ENCODE data around the gene SLC22A17.
A peak's percentile ranks its signal among the peaks of the same experiment; 100 is the strongest.

The SLC22A17 gene

DNA sequence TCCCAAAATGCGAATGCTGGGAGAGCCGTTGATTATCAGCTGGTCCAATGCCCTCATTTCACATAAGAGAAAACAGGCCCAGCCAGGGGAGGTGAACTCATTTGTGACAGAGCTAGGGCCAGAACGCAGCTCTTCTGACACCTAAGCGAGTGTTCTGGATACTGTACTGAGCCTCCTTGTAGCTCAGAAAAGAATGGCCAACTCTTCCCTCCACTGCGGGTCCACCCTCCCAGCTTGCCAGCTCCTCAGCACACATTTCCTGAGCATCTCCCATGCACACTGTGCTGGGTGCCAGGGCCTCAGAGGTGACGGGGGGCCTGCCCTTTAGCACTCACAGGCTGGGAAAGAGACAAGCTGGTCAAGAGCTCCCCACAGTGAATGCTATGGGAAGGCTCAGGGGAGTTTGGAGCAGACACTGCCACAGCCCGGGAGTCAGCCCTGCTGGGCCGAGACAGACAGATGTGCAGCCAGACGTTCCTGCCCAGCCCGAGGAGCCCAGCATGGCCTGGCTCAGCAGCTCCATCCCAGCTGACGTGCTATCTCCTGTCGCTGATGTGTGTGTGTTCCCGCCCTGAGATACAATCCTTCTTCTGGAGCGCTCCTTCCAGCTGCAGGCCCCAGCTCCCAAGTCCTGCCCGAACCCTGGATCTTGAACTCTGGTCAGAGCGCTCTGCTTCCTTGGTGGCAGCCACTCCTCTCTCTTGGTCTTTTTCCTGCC, 27.7 kb upstream of the SLC22A17 start:
- no peak overlapping the region for H3K4me3 ChIP-seq (ENCODE audit: low read depth, low read length)
- TF ChIP-seq, protein P1, sequence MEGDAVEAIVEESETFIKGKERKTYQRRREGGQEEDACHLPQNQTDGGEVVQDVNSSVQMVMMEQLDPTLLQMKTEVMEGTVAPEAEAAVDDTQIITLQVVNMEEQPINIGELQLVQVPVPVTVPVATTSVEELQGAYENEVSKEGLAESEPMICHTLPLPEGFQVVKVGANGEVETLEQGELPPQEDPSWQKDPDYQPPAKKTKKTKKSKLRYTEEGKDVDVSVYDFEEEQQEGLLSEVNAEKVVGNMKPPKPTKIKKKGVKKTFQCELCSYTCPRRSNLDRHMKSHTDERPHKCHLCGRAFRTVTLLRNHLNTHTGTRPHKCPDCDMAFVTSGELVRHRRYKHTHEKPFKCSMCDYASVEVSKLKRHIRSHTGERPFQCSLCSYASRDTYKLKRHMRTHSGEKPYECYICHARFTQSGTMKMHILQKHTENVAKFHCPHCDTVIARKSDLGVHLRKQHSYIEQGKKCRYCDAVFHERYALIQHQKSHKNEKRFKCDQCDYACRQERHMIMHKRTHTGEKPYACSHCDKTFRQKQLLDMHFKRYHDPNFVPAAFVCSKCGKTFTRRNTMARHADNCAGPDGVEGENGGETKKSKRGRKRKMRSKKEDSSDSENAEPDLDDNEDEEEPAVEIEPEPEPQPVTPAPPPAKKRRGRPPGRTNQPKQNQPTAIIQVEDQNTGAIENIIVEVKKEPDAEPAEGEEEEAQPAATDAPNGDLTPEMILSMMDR (IDR thresholded peaks at IDR 0.05; ENCODE audit: low read depth, low read length): no peak

DNA sequence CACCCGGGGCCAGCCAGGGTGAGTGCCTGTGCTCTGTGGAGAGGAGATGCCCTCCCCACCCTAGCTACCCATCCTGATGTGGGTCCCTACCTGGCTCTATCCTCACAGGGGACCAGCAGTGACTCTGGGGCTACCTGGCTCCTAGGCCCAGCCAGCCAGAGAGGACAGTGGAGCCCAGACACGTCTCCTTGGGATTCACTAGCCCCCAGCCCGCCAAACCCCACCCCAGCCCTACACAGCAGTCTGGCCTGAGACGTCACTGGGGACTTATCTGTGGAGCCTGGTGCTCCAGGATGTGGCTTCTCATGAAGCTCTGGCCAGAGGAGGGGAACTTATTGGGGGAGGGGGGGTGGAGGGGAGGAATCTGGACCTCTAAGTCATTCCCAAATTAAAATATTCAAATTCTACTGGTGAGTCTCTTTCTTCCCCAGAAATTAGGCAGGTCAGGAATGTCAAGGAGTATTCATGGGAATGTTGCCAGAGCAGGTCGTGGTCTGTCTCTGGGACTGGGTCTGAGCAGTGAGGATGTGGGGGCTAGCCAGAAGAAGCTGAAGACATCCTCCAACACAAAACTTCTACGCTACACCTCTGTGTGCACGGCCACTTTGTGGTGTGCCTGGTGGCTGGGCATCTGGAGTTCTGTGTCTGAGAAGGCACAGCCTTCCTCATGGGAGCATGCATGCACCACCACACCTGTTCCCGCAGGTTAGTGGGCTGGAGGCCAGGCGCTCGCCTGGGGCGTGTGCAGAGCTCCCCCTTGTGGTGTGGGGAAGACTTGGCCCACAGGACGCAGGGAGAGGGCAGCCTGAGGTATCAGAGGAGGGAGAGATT, 26.9 kb upstream of the SLC22A17 start:
- no peak overlapping the region for H3K4me3 ChIP-seq (ENCODE audit: low read depth, low read length)
- TF ChIP-seq, protein P1 (IDR thresholded peaks at IDR 0.05; ENCODE audit: low read depth, low read length): peak; percentile 94

DNA sequence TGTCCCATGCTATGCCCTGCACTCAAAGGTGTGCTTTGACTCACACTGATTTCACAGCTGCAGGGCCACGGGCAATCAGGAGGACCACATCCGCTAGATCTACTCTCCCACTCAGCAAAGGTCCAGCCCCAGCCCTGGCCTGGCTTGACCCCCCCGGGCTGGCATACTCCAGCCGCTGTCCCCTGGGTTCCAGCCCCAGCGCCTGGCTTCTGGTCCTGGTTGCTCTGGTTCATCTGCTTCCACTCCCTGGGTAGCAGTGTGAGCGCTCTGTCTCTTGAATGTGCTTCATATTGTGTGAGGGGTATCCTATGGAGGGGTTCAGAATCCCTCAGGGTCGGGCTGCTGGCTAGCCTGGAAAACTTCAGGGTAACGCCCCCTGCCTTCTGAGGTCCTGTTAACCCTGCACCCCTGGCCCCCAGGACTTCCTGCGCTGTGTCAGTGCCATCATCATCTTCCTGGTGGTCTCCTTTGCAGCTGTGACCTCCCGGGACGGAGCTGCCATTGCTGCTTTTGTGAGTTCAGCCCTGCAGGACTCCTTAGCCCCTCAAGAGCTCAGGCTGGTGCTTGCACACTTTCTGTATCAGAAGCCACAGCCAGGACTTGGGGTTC, 26.0 kb upstream of the SLC22A17 start:
- TF ChIP-seq, protein P1 (IDR thresholded peaks at IDR 0.05; ENCODE audit: low read depth, low read length): no peak
- no peak overlapping the region for H3K4me3 ChIP-seq (ENCODE audit: low read depth, low read length)

DNA sequence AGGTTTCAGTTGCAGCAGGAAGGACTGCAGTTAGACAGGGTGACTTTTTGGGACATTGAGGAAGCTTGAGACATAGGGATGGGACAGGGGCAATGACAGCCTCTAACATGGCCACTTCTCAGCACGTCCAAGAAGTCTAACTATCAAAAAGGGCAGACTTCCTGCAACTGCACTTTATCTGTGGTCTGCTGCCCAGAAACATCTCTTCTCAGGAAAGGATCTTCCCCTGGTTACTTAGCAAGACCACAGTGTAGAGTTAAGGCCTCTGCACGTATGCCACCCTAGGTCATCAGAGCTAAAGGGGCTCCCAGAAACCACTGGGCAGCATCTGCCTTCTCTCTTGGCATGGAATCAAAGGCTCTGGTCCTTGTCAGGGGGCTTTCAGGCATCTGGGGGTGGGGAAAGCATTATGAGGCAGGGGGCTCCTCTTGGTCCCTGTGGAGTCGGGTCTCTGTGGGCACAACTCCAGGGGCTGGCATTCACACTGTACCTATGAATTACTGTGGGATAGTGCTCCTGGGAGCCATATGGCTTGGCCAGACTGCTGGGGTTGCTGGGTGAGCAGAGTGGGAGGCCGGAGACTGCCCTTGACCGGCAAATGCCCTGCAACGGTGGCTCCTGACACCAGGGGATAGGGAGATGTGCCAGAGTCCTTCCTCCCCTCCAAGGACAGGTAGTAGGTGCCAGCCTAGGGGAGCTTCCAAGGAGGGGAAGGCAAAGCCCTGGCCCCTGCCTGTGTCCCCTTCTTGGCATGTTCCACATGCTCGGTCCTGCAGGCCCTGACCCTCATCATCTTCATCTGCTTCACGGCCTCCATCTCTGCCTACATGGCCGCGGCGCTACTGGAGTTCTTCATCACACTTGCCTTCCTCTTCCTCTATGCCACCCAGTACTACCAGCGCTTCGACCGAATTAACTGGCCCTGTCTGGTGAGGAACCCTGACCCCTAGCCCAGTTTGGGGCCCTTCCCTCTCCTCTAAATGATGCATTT, 25.2 kb upstream of the SLC22A17 start:
- H3K4me3 ChIP-seq (ENCODE audit: low read depth, low read length): no peak overlapping the region
- TF ChIP-seq, protein P1 (IDR thresholded peaks at IDR 0.05; ENCODE audit: low read depth, low read length): no peak

DNA sequence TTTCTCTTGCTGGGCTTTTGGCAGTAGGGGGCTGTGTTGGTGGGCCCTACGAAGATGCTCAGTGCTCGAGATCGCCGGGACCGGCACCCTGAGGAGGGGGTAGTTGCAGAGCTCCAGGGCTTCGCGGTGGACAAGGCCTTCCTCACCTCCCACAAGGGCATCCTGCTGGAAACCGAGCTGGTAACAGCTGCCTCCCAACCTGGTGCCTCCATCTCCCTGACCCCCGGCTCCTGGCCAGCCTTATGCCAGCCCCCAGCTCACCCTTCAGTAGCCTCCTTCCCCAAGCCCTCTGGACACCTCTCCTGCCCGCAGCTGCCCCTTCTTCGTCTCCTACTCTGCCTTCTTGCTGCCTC, 24.5 kb upstream of the SLC22A17 start:
- TF ChIP-seq, protein P1 (IDR thresholded peaks at IDR 0.05; ENCODE audit: low read depth, low read length): no peak
- H3K4me3 ChIP-seq (ENCODE audit: low read depth, low read length): no peak overlapping the region

DNA sequence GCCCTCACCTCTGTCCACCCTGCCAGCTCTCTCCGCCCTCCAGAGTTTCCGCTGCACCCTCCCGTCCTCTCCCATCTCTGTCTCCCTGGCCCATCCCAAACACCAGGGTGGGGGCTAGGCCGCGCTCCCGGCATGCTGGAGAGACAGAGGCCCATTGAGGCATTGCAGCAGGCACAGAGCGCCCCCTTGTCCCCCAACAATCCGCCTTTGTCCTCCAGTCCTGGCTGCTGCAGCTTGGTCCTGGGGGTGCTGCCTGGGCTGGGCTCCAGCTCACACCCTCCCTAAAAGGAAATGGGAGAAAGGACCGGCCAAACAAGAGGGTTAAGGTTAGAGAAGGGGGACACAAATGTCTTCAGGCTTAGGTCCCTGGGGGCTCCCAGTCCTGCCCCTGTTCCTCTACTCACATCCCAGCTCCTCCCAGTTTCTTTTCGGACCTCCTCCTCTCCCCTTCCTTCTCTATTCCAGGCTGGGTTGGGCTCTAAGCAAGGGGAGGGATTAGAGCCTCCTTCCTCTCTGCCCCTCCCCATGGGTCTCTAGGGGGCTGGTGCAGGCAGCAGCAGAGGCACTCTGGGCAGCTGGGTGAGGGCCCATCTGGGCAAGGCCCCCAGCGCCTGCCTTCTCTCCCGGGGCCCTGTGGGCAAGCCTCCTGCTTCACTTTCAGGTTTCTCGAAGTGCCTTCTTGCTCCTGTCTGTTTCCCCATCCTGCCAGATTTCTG, 24.0 kb upstream of the SLC22A17 start, which contains the start of gene CMTM5:
Gene CMTM5 (plus strand): TSS at position 565 of the 716 bp plus-strand sequence. CDS start 206 bp downstream, outside the sequence.
- TF ChIP-seq, protein P1 (IDR thresholded peaks at IDR 0.05; ENCODE audit: low read depth, low read length): no peak
- no peak within 1 kb of the TSS for H3K4me3 ChIP-seq (ENCODE audit: low read depth, low read length)

Data from WI38 (cell line).